Sigmoid colon (tissue), 4 donors: ENCODE data around the gene CHI3L1.

Source experiments
- POLR2AphosphoS5 ChIP-seq, 4 donors: sonication (generic); formaldehyde crosslinking; IDR thresholded peaks; one replicate each; pipeline ENCODE4 v1.6.1; 2017; ENCODE audit warnings: antibody characterized with exemption in 4 of 4
- TF ChIP-seq, protein P1 (sequence below), 4 experiments: fragments of 450-650 bp in 3 of 4; fragments of 200-600 bp in 1 of 4; IDR thresholded peaks; one replicate each; pipeline ENCODE4 v1.5.1; 2016 to 2019; ENCODE audit warnings: antibody characterized with exemption in 4 of 4, mild to moderate bottlenecking in 3 of 4, moderate library complexity in 2 of 4

DNA sequence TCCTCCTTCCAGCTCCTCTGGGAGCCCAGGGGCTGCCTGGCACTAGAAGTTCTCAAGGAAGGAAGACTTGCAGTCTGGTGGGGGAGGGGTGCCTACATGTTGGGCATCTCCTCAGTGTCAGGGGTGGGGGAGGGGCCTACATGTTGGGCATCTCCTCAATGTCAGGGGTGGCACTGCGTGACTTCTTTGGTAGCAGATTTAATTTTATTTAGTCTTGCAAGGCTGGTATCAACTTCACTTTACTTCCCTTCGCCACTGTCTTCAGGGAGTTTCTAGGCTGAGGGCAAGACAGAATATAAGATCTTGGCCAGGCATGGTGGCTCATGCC lies 40.5 kb downstream of the CHI3L1 start:
- TF ChIP-seq POLR2AphosphoS5 (IDR thresholded peaks at IDR 0.05), result no peak
- TF ChIP-seq, protein P1, sequence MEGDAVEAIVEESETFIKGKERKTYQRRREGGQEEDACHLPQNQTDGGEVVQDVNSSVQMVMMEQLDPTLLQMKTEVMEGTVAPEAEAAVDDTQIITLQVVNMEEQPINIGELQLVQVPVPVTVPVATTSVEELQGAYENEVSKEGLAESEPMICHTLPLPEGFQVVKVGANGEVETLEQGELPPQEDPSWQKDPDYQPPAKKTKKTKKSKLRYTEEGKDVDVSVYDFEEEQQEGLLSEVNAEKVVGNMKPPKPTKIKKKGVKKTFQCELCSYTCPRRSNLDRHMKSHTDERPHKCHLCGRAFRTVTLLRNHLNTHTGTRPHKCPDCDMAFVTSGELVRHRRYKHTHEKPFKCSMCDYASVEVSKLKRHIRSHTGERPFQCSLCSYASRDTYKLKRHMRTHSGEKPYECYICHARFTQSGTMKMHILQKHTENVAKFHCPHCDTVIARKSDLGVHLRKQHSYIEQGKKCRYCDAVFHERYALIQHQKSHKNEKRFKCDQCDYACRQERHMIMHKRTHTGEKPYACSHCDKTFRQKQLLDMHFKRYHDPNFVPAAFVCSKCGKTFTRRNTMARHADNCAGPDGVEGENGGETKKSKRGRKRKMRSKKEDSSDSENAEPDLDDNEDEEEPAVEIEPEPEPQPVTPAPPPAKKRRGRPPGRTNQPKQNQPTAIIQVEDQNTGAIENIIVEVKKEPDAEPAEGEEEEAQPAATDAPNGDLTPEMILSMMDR (IDR thresholded peaks at IDR 0.05), result no peak
